Spleen (tissue), 11 donors: ENCODE data around the gene PRXL2B. TPM values are rescaled to one million over a fixed set of nuclear protein-coding genes. Genes with fewer than 3 reads are reported as not detected.
A peak's percentile ranks its signal among the peaks of the same experiment; 100 is the strongest.

Source experiments
- DNase-seq: peaks from one replicate; pipeline ENCODE4 v3.0.0-alpha.2; 2020
- H3K27ac ChIP-seq, 8 donors: fragments of 200-600 bp; sonication (generic) in 7 of 8; 1 replicate in 4 of 8; 2 replicates in 4 of 8; pipeline versions ENCODE4 v1.5.0 to v1.8.0; 2016 to 2021; ENCODE audit warnings: inconsistent platforms in 4 of 8, mild to moderate bottlenecking in 4 of 8, moderate library complexity in 1 of 8
- H3K27me3 ChIP-seq, 7 donors: fragments of 200-600 bp; sonication (generic) in 6 of 7; replicated peaks in 1 of 7; 1 replicate in 4 of 7; 2 replicates in 3 of 7; pipeline versions ENCODE4 v1.5.0 to v1.8.0; 2016 to 2021; ENCODE audit warnings: inconsistent platforms in 3 of 7, mild to moderate bottlenecking in 1 of 7
- H3K36me3 ChIP-seq, 6 donors: fragments of 200-600 bp; sonication (generic) in 5 of 6; 1 replicate in 4 of 6; 2 replicates in 2 of 6; pipeline versions ENCODE4 v1.5.0 to v1.8.0; 2016 to 2021; ENCODE audit warnings: inconsistent platforms in 2 of 6
- H3K4me1 ChIP-seq, 6 donors: fragments of 200-600 bp; sonication (generic) in 5 of 6; 1 replicate in 3 of 6; 2 replicates in 3 of 6; pipeline versions ENCODE4 v1.5.0 to v1.8.0; 2016 to 2021; ENCODE audit warnings: inconsistent platforms in 3 of 6
- H3K4me3 ChIP-seq, 8 donors: fragments of 200-600 bp; sonication (generic) in 7 of 8; 1 replicate in 4 of 8; 2 replicates in 4 of 8; pipeline versions ENCODE4 v1.5.0 to v1.8.0; 2016 to 2021; ENCODE audit warnings: inconsistent platforms in 4 of 8, mild to moderate bottlenecking in 4 of 8, moderate library complexity in 2 of 8
- H3K9me3 ChIP-seq, 8 donors: fragments of 200-600 bp; sonication (generic) in 7 of 8; 1 replicate in 4 of 8; 2 replicates in 4 of 8; pipeline versions ENCODE4 v1.5.0 to v1.8.0; 2016 to 2021; ENCODE audit warnings: inconsistent platforms in 4 of 8
- POLR2A ChIP-seq, 3 donors: fragments of 450-650 bp; IDR thresholded peaks; one replicate each; pipeline ENCODE4 v1.5.1; 2017; ENCODE audit warnings: antibody characterized with exemption in 3 of 3, mild to moderate bottlenecking in 1 of 3
- POLR2AphosphoS5 ChIP-seq, 3 donors: sonication (generic); formaldehyde crosslinking; IDR thresholded peaks; one replicate each; pipeline ENCODE4 v1.5.1; 2017; ENCODE audit warnings: antibody characterized with exemption in 3 of 3
- WGBS, 5 donors: extraction: QIAGEN DNeasy Blood & Tissue Kit in 3 of 5; methylation state at CpG; one replicate each; pipeline versions ENCODE4 v1.1.5 to v1.1.7; 2013 to 2018; 5-methylcytosine and 5-hydroxymethylcytosine counted together
- intact Hi-C: fragments of 100-400 bp; cut with DNase I; formaldehyde crosslinking; loops from one replicate; pipeline ENCODE4 v1.15.0; 2023; ENCODE audit warnings: low total_unique reads
- polyA plus RNA-seq, 3 donors: library from polyadenylated mRNA; stranded (reverse); fragments of 200-250 nt; gene quantifications; one replicate each; pipeline ENCODE4 v1.2.1, GENCODE V29; 2013
- total RNA-seq, 7 donors: library from RNA; depleted of rRNA in 3 of 7; stranded (reverse); fragments of >200 nt in 3 of 7; fragmentation: NEBNext Ultra II Directional in 4 of 7; extraction: Animal tissue kit (Norgen Biotek cat#: 25700) in 4 of 7; gene quantifications; one replicate each; pipeline versions ENCODE4 v1.1.0 to v1.2.1, GENCODE V29; 2016 to 2021
- TF ChIP-seq, protein P1 (sequence below), 11 experiments: fragments of 200-600 bp in 7 of 11; fragments of 450-650 bp in 4 of 11; sonication (generic) in 4 of 11; IDR thresholded peaks in 8 of 11; conservative IDR thresholded peaks in 3 of 11; 1 replicate in 7 of 11; 2 replicates in 4 of 11; pipeline versions ENCODE4 v1.4.0 to v1.8.0; 2016 to 2021; ENCODE audit warnings: antibody characterized with exemption in 11 of 11, inconsistent platforms in 4 of 11, mild to moderate bottlenecking in 1 of 11
- donor health status: healthy with polysubstance abuse.
- donor health status: DM: no; HTN: no; CAD: no; lungs with moderate emphysema.
- donor health status: DM: no; HTN: no; CAD: no.
- donor health status: Bipolar disorder and iron deficiency.
- donor health status: healthy.
- donor health status: DM: no; HTN: no; CAD: no.
- donor health status: DM: yes; HTN: yes; CAD: no.

The PRXL2B gene
- total and polyA plus RNA-seq, 10 donors = 10.7 to 43.0 (median 25.0) TPM

DNA sequence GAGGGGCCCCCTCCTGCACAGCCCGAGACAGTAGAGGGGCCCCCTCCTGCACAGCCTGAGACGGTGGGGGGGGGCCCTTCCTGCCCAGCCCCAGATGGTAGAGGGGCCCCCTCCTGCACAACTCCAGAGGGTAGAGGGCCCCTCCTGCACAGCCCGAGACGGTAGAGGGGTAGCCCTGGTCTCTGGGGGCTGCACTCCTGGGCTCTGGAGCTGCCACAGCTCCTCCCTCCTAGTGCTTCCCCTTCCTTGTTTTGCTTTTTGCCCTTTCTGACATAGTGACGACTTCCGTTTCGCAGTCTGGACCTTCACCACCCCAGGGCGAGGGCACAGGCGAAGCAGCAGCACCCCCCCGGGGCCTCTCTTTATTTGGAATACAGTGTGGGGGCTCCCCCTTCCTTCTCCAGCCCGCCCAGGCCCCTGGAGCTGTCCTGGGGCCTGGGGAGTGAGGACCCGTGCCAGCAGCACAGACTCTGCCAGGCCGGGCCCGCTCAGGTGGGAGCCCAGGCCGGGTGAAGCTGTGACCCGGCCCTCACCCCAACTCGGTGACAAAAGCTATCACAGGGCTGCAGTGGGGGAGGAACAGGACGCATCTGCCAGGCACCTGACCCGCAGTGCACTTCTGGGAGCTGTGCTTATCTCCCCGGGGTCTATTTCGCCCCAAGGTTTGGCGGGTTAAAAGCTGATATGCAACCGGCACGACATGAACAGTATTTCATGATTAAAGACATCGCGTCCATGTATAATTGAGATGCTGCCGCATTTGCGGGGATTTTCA, 1.1 kb upstream of the PRXL2B start:
- peak; percentile 87 to 96 (median 91) for TF ChIP-seq POLR2AphosphoS5 (IDR thresholded peaks at IDR 0.05)
- TF ChIP-seq POLR2A (IDR thresholded peaks at IDR 0.05) = peak; percentile 51 to 68 (median 51)
- TF ChIP-seq, protein P1, sequence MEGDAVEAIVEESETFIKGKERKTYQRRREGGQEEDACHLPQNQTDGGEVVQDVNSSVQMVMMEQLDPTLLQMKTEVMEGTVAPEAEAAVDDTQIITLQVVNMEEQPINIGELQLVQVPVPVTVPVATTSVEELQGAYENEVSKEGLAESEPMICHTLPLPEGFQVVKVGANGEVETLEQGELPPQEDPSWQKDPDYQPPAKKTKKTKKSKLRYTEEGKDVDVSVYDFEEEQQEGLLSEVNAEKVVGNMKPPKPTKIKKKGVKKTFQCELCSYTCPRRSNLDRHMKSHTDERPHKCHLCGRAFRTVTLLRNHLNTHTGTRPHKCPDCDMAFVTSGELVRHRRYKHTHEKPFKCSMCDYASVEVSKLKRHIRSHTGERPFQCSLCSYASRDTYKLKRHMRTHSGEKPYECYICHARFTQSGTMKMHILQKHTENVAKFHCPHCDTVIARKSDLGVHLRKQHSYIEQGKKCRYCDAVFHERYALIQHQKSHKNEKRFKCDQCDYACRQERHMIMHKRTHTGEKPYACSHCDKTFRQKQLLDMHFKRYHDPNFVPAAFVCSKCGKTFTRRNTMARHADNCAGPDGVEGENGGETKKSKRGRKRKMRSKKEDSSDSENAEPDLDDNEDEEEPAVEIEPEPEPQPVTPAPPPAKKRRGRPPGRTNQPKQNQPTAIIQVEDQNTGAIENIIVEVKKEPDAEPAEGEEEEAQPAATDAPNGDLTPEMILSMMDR (IDR thresholded peaks at IDR 0.05 in 8 of 11, conservative IDR thresholded peaks at IDR 0.05 in 3 of 11) = peak in 1 of 11 experiments; percentile 26
- intact Hi-C loops = no loop called here
- Histone ChIP-seq H3K4me3 (peak overlapping the region; percentile 61 to 95 (median 82)), H3K36me3 (peaks cover 0 to 24% (median 8%) of the 10 kb centered on the region in 6 donors), H3K27me3 (peaks cover 0 to 7% (median 0%) of the 10 kb centered on the region in 7 donors), H3K4me1 (peaks cover 27 to 79% (median 55%) of the 10 kb centered on the region in 6 donors), H3K27ac (peak overlapping the region; percentile 95 to 100 (median 99)), H3K9me3 (no peaks in the 10 kb centered on the region)
- DNase-seq = peak; percentile 93
- 0 to 1% (median 0%) methylated on average over 13 to 28 of the region's 28 CpGs for WGBS, 5 donors

DNA sequence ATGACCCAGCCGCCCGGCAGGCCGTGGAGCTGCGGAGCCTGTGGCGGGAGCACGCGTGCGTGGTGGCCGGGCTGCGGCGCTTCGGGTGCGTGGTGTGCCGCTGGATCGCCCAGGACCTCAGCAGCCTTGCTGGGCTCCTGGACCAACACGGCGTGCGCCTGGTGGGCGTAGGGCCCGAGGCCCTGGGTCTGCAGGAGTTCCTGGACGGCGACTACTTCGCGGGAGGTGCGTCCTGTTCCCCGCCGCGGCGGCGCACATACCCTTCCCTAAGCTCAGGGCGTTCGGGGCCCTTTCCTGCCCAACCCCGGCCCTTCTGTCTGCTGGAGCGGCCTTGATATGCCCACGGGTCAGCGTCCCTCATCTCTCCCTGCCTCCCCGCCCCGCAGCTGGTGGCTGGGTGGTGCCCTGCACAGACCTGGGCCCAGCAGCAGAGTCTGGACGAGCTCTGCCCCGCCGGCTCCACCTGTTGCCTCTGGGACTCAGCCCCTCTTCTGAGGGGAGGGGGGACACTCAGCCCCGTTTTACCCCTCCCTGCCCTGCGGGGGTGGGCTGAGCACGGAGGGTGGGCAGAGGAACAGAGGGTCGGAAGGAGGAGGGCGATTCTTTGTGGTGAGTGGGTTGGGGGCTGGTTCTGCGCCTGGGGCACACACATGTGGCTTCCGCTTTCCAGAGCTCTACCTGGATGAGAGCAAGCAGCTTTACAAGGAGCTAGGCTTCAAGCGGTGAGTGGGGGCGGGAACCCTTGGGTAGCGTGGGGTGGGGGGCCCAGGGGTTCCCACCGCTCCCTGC, 688 bp downstream of the PRXL2B start:
- TF ChIP-seq, protein P1 (IDR thresholded peaks at IDR 0.05 in 8 of 11, conservative IDR thresholded peaks at IDR 0.05 in 3 of 11) = no peak
- TF ChIP-seq POLR2AphosphoS5 (IDR thresholded peaks at IDR 0.05) (peak in 2 of 3 donors; percentile 5 to 45), POLR2A (IDR thresholded peaks at IDR 0.05) (no peak)
- H3K9me3 ChIP-seq = no peaks in the 10 kb centered on the region
- H3K27me3 ChIP-seq = peaks cover 0 to 7% (median 0%) of the 10 kb centered on the region in 7 donors
- H3K36me3 ChIP-seq = peaks cover 0 to 27% (median 8%) of the 10 kb centered on the region in 6 donors
- 6 to 37% (median 10%) methylated on average over 10 to 52 of the region's 52 CpGs for WGBS, 5 donors
- DNase-seq = peak; percentile 93
- intact Hi-C loops = no loop called here
- H3K4me1 ChIP-seq = peaks cover 18 to 61% (median 43%) of the 10 kb centered on the region in 6 donors
- peak overlapping the region; percentile 95 to 100 (median 99) for H3K27ac ChIP-seq
- H3K4me3 ChIP-seq = peak overlapping the region; percentile 70 to 95 (median 82)

DNA sequence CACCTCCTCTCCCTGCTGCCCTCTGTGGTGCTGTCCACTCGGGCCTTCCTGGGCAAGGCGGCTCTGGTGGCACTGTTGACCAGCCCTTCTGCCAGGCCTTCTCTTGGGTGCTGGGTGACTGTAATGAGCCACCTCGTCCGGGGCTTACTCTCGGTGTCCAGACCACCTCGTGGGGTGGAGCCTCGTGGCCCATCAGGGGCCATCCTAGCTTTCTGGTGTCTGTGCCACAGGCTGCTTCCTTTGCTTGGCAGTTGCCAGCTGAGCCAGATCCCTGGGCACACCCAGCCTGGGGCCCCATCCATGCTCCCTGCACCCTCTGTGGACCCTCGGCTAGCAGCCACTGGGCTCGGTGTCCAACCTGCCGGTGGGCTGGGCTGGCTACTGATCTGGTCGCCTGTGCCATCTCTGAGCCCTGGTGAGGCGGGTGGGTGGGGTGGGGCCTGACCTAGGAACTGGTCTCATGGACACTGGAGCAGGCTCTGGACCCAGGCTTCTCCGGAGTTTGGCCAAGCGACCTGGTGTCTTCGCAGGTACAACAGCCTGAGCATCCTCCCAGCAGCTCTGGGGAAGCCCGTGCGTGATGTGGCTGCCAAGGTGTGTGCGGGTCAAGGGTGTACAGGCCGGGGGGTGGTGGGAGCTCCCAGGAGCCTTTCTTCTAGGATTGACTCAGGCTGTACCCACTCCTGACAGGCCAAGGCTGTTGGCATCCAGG, 1.4 kb downstream of the PRXL2B start:
- intact Hi-C loops = no loop called here

More for the DNA sequence above, 1.4 kb downstream of the PRXL2B start:
- 65 to 89% (median 83%) methylated on average over 8 to 19 of the region's 19 CpGs for WGBS, 5 donors
- H3K27me3 ChIP-seq = peaks cover 0 to 7% (median 0%) of the 10 kb centered on the region in 7 donors
- peak overlapping the region in 4 of 8 donors; percentile 95 to 99 (median 99) for H3K27ac ChIP-seq
- no peaks in the 10 kb centered on the region for H3K9me3 ChIP-seq
- peak overlapping the region in 6 of 8 donors; percentile 70 to 95 (median 90) for H3K4me3 ChIP-seq
- peak; percentile 88 for DNase-seq
- TF ChIP-seq POLR2A (IDR thresholded peaks at IDR 0.05) (no peak), POLR2AphosphoS5 (IDR thresholded peaks at IDR 0.05) (no peak)
- TF ChIP-seq, protein P1 (IDR thresholded peaks at IDR 0.05 in 8 of 11, conservative IDR thresholded peaks at IDR 0.05 in 3 of 11) = no peak
- peaks cover 0 to 27% (median 8%) of the 10 kb centered on the region in 6 donors for H3K36me3 ChIP-seq
- peaks cover 18 to 60% (median 44%) of the 10 kb centered on the region in 6 donors for H3K4me1 ChIP-seq
